GM12878 (cell line): ENCODE data around the gene KIF17. TPM values are rescaled to one million over a fixed set of nuclear protein-coding genes. Genes with fewer than 3 reads are reported as not detected.

Experiments used
- ATAC-seq: fragments of 200-7000 bp; cut with Tn5 transposase; 3 replicates; pipeline ENCODE4 v1.9.1; 2020; ENCODE audit warnings: mild to moderate bottlenecking, moderate library complexity
- BruUV-seq: library from RNA; stranded (reverse); fragments of 400-500 nt; replicated peaks from 2 replicates; lab custom pipeline; 2021; lab: Mats Ljungman, UMichigan
- CTCF ChIA-PET: fragments of 300-600 bp; sonication (Branson Sonifier 250); formaldehyde crosslinking; extraction: SDS; loops from one replicate; lab custom pipeline; 2021; ENCODE audit warnings: inconsistent platforms; lab: Yijun Ruan, JAX
- POLR2A ChIA-PET: fragments of 350-600 bp; formaldehyde crosslinking; extraction: SDS; loops from one replicate; lab custom pipeline; 2021; ENCODE audit warnings: inconsistent platforms; lab: Charles Lee
- RAD21 ChIA-PET: fragments of 300-600 bp; sonication (Branson Sonifier 250); formaldehyde crosslinking; loops from one replicate; lab custom pipeline; 2023; ENCODE audit warnings: antibody characterized with exemption; ENCODE audit not compliant: unreplicated experiment; lab: Charles Lee
- SMC1A ChIA-PET: fragments of 300-600 bp; sonication (Branson Sonifier 250); formaldehyde crosslinking; loops from one replicate; lab custom pipeline; 2023; ENCODE audit not compliant: unreplicated experiment, uncharacterized antibody; lab: Charles Lee
- DNase-seq: peaks from one replicate; pipeline ENCODE4 v3.0.0-alpha.2; 2011; ENCODE audit warnings: low read depth, low spot score
- FAIRE-seq: peaks from 3 replicates; lab custom pipeline; 2011; peaks lifted over from hg19 to GRCh38; lab: Jason Lieb, UNC
- H2AFZ ChIP-seq: 2 replicates; pipeline ENCODE4 v1.6.0; 2011; ENCODE audit warnings: low read depth, low read length, control low read depth; ENCODE audit not compliant: control insufficient read depth
- H3K27ac ChIP-seq: 2 replicates; pipeline ENCODE4 v1.5.1; 2011; ENCODE audit warnings: control low read depth; ENCODE audit not compliant: control insufficient read depth, insufficient read depth
- H3K27me3 ChIP-seq, 2 experiments: replicated peaks in 1 of 2; 2 replicates each; pipeline versions ENCODE4 v1.6.0 to v1.6.1; 2011; ENCODE audit warnings: low read length in 1 of 2; ENCODE audit not compliant: control insufficient read depth in 2 of 2, insufficient read depth in 2 of 2
- H3K36me3 ChIP-seq, 2 experiments: 2 replicates each; pipeline ENCODE4 v1.5.1; 2011; ENCODE audit warnings: low read length in 1 of 2; ENCODE audit not compliant: control insufficient read depth in 2 of 2, insufficient read depth in 2 of 2
- H3K4me1 ChIP-seq: 2 replicates; pipeline ENCODE4 v1.6.1; 2011; ENCODE audit warnings: mild to moderate bottlenecking, low read length, moderate library complexity, mixed read lengths; ENCODE audit not compliant: control insufficient read depth, insufficient read depth
- H3K4me2 ChIP-seq: 2 replicates; pipeline ENCODE4 v1.6.0; 2011; ENCODE audit warnings: control low read depth; ENCODE audit not compliant: control insufficient read depth, insufficient read depth
- H3K4me3 ChIP-seq: fragments of 200-600 bp; sonication (generic); 2 replicates; pipeline ENCODE4 v1.5.1; 2016
- H3K79me2 ChIP-seq: 2 replicates; pipeline ENCODE4 v1.6.0; 2011; ENCODE audit warnings: low read length; ENCODE audit not compliant: control insufficient read depth, insufficient read depth
- H3K9ac ChIP-seq: 2 replicates; pipeline ENCODE4 v1.8.0; 2011; ENCODE audit warnings: low read length, control low read depth, mixed read lengths; ENCODE audit not compliant: control insufficient read depth, insufficient read depth
- H3K9me3 ChIP-seq: replicated peaks from 3 replicates; pipeline ENCODE4 v1.5.1; 2011; ENCODE audit warnings: mild to moderate bottlenecking, low read length; ENCODE audit not compliant: control insufficient read depth, insufficient read depth
- H4K20me1 ChIP-seq: 2 replicates; pipeline ENCODE4 v1.6.0; 2011; ENCODE audit not compliant: control insufficient read depth, insufficient read depth
- CBX3 ChIP-seq: fragments of 200-600 bp; sonication (generic); IDR thresholded peaks from 2 replicates; pipeline ENCODE4 v1.6.1; 2016; ENCODE audit warnings: low read depth, borderline replicate concordance
- KDM1A ChIP-seq: fragments of 200-600 bp; sonication (generic); IDR thresholded peaks from 2 replicates; pipeline ENCODE4 v1.6.1; 2016; ENCODE audit warnings: borderline replicate concordance
- NFYA ChIP-seq: IDR thresholded peaks from 2 replicates; pipeline ENCODE4 v1.6.1; 2011; ENCODE audit warnings: low read depth, mild to moderate bottlenecking, low read length, improper control_type of control experiment, borderline replicate concordance
- NR2F1 ChIP-seq: fragments of 450-650 bp; conservative IDR thresholded peaks from 2 replicates; pipeline ENCODE4 v1.6.1; 2017; ENCODE audit warnings: mild to moderate bottlenecking
- TCF3 ChIP-seq: IDR thresholded peaks from 2 replicates; pipeline ENCODE4 v1.6.1; 2012; ENCODE audit warnings: low read depth, mild to moderate bottlenecking, low read length, borderline replicate concordance; ENCODE audit not compliant: insufficient read depth
- ZNF384 ChIP-seq: IDR thresholded peaks from 2 replicates; pipeline ENCODE4 v1.6.1; 2012; ENCODE audit warnings: low read depth, mild to moderate bottlenecking, low read length, improper control_type of control experiment, borderline replicate concordance
- WGBS: methylation state at CpG from one replicate; pipeline ENCODE4 v1.1.6; 2016; ENCODE audit warnings: low lambda C conversion rate; ENCODE audit not compliant: insufficient replicate concordance, insufficient coverage; ENCODE audit errors: missing lambda C conversion rate; 5-methylcytosine and 5-hydroxymethylcytosine counted together
- in situ Hi-C: fragments of 300-500 bp; cut with MboI; formaldehyde crosslinking; loops from 9 replicates; pipeline ENCODE4 v1.14.3; 2018; ENCODE audit warnings: mixed read lengths
- intact Hi-C: fragments of 100-400 bp; cut with micrococcal nuclease; formaldehyde crosslinking; loops from one replicate; pipeline ENCODE4 v1.14.2; 2022; ENCODE audit not compliant: unreplicated experiment
- polyA plus RNA-seq, 11 experiments: library from polyadenylated mRNA; depleted of rRNA in 4 of 11; unstranded in 6 of 11; stranded (reverse) in 5 of 11; fragments of >200 nt; fragmentation: Nextera tagmentation in 4 of 11; fragmentation: Illumina TruSeq in 1 of 11; extraction: Ambion mirVana in 4 of 11; extraction: Trizol in 1 of 11; gene quantifications; 1 replicate in 1 of 11; 2 replicates in 10 of 11; pipeline versions ENCODE4 v1.2.1 to v1.2.3, GENCODE V29; 2011 to 2016; ENCODE audit warnings: inconsistent platforms in 2 of 11, missing spikeins in 2 of 11, low read depth in 1 of 11
- total RNA-seq, 4 experiments: library from RNA; depleted of rRNA in 3 of 4; stranded (reverse); fragments of >200 nt in 3 of 4; fragmentation: Illumina TruSeq in 1 of 4; extraction: Trizol in 1 of 4; gene quantifications; 2 replicates each; pipeline versions ENCODE4 v1.2.1 to v1.2.3, GENCODE V29; 2013 to 2021

KIF17 gene
- total and polyA plus RNA-seq, 10 of the 15 experiments (the other 5 are each of a cell fraction or from before 2014, with no cell fraction given) = 0.01 to 0.10 (median 0.03) TPM; not detected in 7

- no peaks in the 10 kb centered on the region for H3K9me3 ChIP-seq
- ChIA-PET CTCF (interaction anchor here (1.2 kb wide), 1 partner anchor 50 kb away, joined by 3 read pairs; no protein-coding TSS in a partner anchor), POLR2A (no interaction called here), RAD21 (no interaction called here), SMC1A (interaction anchor here (1.4 kb wide), 1 partner anchor 9 kb away, joined by 3 read pairs; no protein-coding TSS in a partner anchor)
- DNase-seq (no peak), FAIRE-seq (no peak), ATAC-seq (no peak)
- H3K9ac ChIP-seq = no peak overlapping the region
- no peak overlapping the region for H2AFZ ChIP-seq
- no peak overlapping the region for H3K4me2 ChIP-seq
- no peaks in the 10 kb centered on the region for H3K27me3 ChIP-seq
- H3K27ac ChIP-seq = no peak overlapping the region
- no peaks in the 10 kb centered on the region for H3K36me3 ChIP-seq
- H3K79me2 ChIP-seq = no peaks in the 10 kb centered on the region
- no peaks in the 10 kb centered on the region for H3K4me1 ChIP-seq
- no peaks in the 10 kb centered on the region for H4K20me1 ChIP-seq
- no peak overlapping the region for H3K4me3 ChIP-seq
- in situ Hi-C loops (no loop called here), intact Hi-C loops (no loop called here)
- TF ChIP-seq CBX3 (no peak), ZNF384 (no peak), NR2F1 (no peak), TCF3 (no peak), NFYA (no peak), KDM1A (no peak)
- BruUV-seq = no TSS peak
- 59% methylated on average over 3 of the region's 3 CpGs for WGBS
These were observed 92.4 kb downstream of the KIF17 start for GRCh38 chr1:20625176-20626097.
